Stimulated activated CD4-positive, alpha-beta T cell treated with anti-CD3 and anti-CD28 coated beads, Interleukin-1b, Interleukin-23, amount 100 ng/mL, for 1 hour (primary cell): ENCODE data around the gene CCNH.
A peak's percentile ranks its signal among the peaks of the same experiment; 100 is the strongest.

ENCODE experiments used
- DNase-seq, 2 donors: peaks; one replicate each; pipeline ENCODE4 v3.0.0-alpha.2; 2020; ENCODE audit warnings: low read depth in 2 of 2

CCNH gene

DNA sequence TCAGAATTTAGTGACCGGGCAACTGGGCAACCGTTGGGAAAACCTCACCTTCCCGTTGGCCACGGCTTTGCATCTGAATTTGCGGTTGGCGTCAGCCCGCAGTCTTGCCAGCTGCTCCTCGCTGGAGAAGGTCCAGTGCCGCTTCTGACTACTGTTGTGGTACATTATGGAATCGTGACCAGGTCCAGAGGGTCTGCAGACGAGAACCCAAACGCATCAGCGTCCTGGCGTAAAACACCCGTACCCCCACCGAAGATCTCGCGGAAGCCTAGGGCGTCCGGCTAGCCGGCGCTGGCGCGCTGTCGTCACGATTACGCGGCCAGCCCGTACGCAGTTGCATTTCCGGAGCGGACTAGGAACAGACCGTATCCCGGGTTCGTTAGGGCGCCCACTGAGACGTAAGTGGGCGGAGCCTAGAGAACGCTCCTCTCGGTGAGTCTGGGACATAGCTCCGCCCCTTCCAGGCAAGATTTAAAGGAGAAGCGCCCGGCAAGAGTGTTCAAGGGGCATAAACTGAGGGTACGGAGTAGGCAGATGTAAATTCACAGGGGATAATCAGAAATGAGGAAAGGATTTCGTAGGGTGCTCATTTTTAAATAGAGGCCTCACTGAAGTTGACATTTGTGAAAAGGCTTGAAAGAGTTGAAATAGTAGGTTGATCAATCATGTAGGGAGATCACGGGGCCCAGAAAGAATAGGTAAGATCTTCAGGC is at the start of gene CCNH:
CCNH (minus strand) TSS at position 301 of the 713 bp plus-strand sequence; CDS start at position 165, 136 bp downstream.
- peak; percentile 84 to 91 for DNase-seq

DNA sequence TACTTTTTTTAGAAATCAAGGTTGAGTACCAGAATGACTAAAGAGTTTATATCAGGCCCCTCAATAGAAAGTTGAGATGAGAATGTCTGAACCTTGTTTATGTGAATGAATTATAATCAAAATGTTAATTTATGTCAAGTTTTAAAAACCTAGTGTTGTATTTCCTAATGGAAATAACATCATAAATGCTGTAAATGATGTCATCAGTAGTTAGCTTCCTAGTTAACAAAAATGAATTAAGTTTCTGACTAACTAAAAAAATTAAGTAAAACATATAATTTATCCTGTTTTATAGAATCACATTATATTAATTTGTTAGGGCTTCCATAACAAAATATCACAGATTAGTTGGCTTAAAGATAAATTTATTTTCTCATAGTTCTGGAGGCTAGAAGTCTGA is 45.0 kb upstream of the CCNH start:
- DNase-seq, result no peak

DNA sequence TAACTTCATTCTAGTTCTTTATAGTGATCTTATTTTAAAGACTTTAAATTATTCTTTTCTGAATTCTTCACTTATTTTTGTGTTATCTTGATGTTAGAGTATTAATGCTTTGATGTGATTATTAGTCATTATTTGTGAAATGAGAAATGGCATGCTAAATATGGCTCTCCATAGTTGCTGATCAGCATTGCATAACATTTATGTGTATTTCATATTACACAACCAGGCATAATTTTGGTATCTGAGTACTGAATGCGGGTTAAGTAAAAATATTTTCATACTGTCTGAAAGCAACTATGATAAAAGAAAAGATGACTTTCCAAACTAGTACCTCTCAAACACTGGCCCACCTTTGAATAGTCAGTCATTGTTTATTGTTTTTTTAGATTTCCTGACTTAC is 41.1 kb upstream of the CCNH start:
- no peak for DNase-seq

DNA sequence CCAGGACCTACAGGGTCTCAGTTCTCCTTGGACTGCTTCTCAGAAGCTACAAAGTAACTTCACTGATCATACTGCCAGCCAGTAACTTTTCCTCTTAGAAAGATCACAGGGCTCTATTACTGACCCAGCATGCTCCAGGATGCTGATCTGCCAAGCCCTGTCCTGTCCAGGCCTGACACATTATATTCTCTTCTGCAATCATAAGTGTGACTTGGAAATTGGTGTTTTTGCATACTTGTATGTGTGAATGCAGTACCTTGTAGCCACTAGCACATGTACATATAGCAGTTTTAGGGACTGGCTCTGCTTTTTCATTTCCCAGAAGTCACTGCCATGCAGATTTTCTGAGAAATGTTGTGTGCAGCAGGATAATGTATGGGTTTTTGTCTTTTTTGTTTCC is 40.1 kb upstream of the CCNH start:
- no peak for DNase-seq

- no peak for DNase-seq
Measured at GRCh38 chr5:87442419-87442818, 29.7 kb upstream of the CCNH start.

DNA sequence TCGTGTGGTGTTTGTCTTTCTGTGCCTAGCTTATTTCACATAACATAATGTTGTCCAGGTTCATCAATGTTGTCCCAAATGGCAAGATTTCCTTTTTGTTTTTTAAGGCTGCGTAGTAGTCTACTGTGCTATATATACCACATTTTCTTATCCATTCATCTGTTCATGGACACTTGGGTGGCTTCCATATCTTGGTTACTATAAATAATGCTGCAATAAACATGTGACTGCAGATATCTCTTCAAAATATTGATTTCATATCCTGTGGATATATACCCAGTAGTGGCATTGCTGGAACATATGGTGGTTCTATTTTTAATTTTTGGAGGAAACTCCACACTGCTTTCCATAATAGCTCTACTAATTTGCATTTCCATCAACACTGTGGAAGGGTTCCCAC is 25.5 kb upstream of the CCNH start:
- DNase-seq, result no peak

GRCh38 chr5:87437724-87438123 is 25.0 kb upstream of the CCNH start:
- DNase-seq, result no peak

DNA sequence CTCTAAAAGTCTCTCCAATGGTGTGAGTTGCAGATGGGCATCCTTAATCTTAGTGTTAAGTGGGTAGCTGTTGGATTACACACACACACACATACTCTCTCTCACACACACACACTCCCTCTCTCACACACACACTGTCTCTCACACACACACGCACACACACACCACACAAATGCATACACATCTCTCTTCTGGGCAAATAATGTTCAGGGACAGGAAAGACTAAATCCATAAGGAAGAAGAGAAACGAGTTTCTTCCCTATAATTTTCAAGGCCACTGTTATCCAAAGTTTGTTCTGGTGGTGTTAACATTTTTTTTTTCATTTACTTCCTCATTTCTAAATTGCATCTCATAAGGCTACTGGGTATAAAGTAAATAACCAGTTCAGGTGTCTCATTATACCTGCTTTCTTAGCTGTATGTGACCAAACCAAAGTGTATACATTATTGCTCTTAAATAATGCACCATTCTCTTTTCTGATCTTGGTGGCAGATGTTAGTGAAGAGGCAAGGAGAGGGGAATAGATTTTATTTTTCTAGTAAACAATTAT is 22.5 kb upstream of the CCNH start:
- no peak for DNase-seq

DNA sequence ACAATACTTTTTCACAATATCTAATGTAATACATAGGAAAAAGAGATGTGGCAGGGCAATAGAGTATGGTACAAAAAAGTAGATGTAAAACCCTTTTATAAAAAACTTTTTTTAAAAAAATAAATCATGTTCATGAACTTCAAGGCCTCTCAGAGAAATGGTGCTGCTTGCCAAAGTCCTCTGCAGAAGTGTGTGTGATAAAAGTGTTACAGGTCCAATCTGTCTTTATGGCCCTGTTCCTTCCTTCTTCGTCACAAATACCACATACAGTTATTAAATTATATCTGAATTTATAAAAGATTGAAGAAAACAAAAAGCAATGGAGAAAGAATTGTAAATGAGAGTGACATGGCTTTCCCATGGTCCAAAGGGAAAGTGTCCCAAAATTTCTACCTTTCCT is 21.7 kb upstream of the CCNH start:
- no peak for DNase-seq

- DNase-seq, result no peak
Measured at GRCh38 chr5:87433945-87434344, 21.2 kb upstream of the CCNH start.

DNA sequence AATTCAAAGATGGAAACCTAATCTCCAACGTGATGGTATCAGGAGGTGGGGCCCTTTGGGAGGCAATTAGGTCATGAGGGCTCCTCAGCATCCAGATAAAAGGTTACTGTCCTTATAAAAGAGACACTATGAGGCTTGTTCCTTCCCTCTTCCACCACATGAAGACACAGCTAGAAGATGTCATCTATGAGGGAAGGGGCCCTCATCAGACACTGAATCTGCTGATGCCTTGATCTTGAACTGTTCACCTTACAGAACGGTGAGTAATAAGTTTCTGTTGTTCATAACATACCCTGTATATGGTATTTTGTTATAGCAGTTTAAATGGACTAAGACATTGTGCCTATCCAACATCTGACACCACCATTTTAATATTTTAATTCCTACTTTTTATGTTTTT is 19.7 kb upstream of the CCNH start:
- DNase-seq, result no peak

DNA sequence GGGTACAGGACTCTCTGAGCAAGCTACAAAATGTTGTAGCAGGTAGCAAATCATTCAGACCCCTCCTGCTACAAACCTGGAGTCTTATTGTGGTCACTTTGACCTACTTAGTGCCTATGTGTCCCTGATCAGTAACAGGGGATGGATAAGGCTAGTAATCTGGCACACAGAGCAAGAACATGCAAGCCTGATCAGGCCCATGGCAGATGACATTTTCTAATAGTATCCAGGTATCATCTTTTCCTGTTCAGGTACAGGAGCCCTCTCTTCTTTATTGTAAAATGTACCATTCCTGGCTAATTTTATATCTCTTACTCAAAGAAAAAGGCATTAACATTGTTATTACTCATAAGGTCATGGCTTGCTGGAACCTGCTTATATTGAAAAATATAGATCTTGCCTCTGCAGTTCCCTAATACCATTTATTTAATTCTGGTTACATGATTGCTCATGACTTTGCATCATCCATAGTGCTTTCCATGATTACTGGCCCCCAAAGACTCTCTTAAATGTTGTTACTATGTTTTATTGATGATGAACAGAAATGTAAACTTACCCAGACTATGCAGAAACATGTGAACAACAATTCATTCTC is 18.2 kb upstream of the CCNH start:
- no peak for DNase-seq

- DNase-seq, result no peak
Measured at GRCh38 chr5:87423755-87424154, 11.0 kb upstream of the CCNH start.

GRCh38 chr5:87421307-87421706 is 8.6 kb upstream of the CCNH start:
- DNase-seq, result no peak

GRCh38 chr5:87418506-87418905 is 5.8 kb upstream of the CCNH start:
- DNase-seq, result no peak

DNA sequence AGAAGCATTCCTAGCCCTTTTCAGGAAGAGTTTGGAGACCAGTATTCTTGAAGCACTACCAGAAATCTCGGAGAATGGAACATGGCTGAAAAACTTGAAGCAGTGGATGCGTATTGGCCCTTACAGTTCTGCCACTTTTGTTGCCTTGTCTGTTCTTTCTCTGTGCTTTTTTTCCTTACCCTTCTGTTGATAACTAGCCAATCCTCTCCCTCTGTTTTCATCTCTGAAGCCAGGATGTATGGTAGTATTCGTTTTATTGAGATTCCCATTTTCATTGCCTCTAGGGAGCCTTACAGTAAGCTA is 564 bp upstream of the CCNH start:
- DNase-seq, result no peak

DNA sequence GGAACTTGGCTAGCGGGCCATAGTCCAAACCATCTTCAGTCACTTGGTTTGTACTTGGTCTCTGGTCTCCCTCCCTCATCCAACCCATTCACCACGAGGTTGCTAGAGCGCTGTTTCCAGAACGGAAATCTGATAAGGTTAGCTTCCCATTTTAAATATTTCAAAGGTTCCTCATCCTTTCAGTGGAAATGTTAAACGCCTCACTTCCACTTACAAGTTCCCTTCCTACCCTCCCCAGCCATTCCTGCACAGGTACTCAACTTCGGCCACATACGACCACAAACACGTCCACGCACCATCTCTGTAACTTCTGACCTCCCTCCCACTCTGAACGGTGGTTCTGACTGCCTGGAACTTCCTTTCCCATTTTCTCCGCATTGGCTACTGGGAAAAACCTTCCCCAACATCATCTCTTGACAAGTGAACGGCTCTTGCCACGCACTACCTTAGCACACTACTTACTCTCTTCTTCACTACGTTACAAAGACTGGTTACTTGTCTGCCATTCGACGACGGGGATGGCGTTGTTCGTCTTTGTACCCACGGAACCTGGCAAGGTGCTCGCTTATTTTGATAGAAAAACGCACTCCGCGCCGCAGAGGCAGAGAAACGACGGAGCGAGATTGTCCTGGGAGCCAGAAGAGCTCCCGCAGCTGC is 629 bp downstream of the CCNH start:
- no peak for DNase-seq

DNA sequence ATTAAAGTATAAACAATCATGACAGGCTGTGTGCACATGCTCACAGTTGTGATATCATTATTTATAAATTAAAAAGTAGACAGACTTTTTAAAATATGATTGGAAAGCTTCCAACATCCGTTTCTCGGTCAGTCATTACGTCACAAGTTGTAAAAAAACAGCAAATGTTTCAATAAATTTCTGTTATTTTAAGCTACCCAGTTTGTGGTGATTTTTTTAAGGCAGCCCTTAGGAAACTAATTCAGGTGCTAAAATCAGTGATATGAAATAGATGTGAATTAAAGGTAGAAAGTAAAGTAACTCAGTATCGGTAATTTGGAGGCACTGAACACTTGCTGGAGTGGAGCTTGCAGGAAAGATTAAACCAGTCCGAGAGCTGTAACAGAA is 1.2 kb downstream of the CCNH start:
- DNase-seq, result no peak

GRCh38 chr5:87410931-87411330 is 1.8 kb downstream of the CCNH start:
- no peak for DNase-seq

DNA sequence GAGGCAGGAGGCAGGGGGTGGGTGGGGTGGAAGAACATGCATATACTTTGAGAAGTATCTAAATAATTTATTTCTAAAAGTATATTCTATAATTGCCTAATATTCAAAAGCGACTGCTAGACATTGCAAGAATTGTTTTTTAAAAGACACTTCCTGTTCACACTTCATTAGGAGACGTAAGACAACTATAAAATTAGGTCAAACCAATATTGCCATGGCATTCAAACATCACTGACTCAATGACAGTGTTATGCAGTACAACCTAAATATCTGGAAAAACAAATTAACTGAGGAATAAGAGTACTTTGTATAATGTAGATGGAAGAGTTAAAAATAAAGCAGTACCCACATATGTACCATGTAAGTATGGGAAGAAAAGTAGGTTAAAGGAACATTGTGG is 4.5 kb downstream of the CCNH start:
- no peak for DNase-seq

DNA sequence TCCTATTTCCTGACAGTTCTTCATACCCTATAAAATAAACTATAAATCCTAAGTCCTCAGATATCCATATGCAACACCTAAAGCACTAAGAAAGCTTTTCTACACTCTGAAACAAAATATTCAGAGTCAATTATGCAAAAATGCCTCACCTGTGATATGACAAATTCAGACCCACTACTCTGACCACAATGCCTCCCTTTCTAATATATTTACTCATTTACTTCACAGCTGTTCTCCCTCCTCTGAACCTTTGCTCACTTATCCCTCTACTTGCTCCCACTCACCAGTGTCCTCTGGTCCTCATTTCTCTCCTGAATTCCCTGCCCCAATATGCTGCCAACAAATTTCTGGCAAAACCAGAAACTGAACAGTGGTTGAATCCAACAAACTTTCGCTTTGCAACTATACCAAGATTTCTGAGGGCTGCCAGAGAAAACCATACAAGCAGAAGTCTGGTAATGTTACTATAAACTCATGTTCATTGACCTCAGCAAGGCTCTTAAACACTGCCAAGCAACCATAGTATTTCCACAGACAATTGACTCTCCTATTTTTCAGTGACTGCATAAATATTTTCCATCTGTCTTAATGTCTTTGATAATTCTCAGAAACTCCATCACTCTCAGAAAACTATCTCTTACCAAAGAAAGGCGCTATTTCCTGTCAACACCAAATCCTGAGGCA is 7.1 kb downstream of the CCNH start:
- no peak for DNase-seq

- no peak for DNase-seq
Measured at GRCh38 chr5:87404359-87404758, 8.4 kb downstream of the CCNH start.

DNA sequence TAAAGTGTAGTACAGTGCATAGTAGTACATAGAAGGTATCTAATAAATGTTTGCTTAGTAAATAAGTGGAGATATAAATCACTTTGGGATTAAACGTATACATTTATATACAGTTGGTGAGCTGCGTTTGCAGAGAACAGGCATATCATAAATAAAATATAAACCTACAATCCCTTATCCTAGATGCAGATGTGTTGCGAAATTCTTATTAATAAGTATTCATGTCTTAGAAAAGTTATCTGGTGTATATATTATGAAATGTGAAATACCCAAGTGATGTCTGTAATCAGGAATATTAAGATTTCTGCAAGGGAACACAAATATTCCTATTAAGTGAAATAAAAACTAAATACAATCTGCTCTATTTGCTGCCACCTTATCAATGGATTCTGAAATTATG is 8.8 kb downstream of the CCNH start:
- no peak for DNase-seq
